ENCODE data around the gene ITGA6. TPM values are rescaled to one million over a fixed set of nuclear protein-coding genes. Genes with fewer than 3 reads are reported as not detected.

Gene ITGA6
- total RNA-seq, 4 donors from 2014 or later = 254 to 586 (median 471) TPM

DNA sequence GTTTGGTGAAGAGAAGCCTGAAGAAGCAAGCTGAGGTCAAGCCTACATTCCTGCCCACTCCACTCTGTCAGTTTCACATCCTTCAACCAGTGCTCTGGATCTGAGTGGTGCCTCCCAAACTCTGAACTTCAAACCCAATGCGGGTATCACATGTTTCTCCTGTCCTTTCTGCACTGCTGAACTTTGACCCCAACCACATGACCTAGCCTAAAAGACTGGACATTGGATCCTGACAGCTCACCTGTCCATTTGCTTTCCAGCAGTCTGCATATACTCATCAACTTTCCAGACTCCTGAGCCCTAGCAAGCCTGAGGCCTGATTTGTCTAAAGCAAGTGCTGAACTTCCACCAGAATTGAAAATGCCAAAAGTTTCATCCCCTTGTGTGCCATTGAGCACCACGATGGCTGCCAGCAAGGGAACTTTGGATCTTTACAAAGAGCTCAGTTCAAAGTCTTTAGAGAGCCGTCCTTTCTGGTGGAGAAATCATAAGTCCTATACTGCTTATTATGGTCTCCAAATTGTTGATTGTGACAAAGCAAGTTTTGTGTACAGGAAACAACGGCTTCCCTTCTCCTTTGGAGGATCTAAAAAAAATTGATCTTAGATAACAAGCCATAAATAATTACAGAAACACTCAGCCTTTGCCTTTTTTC lies 37.6 kb upstream of the ITGA6 start:
- Histone ChIP-seq H3K27me3 (no peaks in the 10 kb centered on the region), H3K36me3 (no peaks in the 10 kb centered on the region), H3K9me3 (no peaks in the 10 kb centered on the region), H3K4me3 (no peak overlapping the region), H3K4me1 (peaks cover 0 to 22% (median 14%) of the 10 kb centered on the region in 4 donors), H3K27ac (peak overlapping the region in 1 of 4 donors; percentile 34)
- TF ChIP-seq EP300 (IDR thresholded peaks at IDR 0.05) (no peak), POLR2A (IDR thresholded peaks at IDR 0.05) (no peak)
- 38 to 51% methylated on average over 4 of the region's 4 CpGs for WGBS, 2 donors
- DNase-seq (ENCODE audit: low spot score in 2 of 2) = no peak

DNA sequence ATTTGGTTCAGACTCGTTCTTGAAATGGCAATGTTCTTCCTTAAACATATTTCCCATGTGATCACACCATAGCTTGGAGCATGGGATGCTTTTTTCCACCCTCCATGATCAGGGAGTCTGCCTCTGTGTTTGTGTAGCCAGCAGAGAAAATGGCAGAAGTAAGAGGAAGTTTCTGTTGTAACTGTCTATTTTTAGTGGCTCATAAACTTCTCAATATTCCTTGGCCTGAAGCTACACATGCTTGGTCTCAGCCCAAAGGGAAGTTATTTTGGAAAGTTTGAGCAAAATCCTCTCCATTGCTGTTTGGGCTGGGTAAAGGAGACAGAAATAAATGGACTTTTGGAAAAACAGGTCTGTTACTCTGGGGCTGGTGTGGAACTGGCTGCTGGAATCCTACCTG lies 33.4 kb upstream of the ITGA6 start:
- WGBS, 2 donors = 55 to 69% methylated on average over 1 of the region's 1 CpG
- TF ChIP-seq, protein P1, sequence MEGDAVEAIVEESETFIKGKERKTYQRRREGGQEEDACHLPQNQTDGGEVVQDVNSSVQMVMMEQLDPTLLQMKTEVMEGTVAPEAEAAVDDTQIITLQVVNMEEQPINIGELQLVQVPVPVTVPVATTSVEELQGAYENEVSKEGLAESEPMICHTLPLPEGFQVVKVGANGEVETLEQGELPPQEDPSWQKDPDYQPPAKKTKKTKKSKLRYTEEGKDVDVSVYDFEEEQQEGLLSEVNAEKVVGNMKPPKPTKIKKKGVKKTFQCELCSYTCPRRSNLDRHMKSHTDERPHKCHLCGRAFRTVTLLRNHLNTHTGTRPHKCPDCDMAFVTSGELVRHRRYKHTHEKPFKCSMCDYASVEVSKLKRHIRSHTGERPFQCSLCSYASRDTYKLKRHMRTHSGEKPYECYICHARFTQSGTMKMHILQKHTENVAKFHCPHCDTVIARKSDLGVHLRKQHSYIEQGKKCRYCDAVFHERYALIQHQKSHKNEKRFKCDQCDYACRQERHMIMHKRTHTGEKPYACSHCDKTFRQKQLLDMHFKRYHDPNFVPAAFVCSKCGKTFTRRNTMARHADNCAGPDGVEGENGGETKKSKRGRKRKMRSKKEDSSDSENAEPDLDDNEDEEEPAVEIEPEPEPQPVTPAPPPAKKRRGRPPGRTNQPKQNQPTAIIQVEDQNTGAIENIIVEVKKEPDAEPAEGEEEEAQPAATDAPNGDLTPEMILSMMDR (IDR thresholded peaks at IDR 0.05) = no peak
- peak in 1 of 2 donors; percentile 19 for TF ChIP-seq EP300 (IDR thresholded peaks at IDR 0.05)
- no peak for TF ChIP-seq POLR2A (IDR thresholded peaks at IDR 0.05)
- no peak overlapping the region for H3K4me3 ChIP-seq
- peaks cover 0 to 58% (median 28%) of the 10 kb centered on the region in 4 donors for H3K4me1 ChIP-seq
- peak overlapping the region in 2 of 4 donors; percentile 66 to 79 for H3K27ac ChIP-seq
- no peaks in the 10 kb centered on the region for H3K36me3 ChIP-seq
- no peaks in the 10 kb centered on the region for H3K9me3 ChIP-seq
- DNase-seq (ENCODE audit: low spot score in 2 of 2) = no peak
- H3K27me3 ChIP-seq = no peaks in the 10 kb centered on the region

GRCh38 chr2:172395503-172395902 lies 31.9 kb upstream of the ITGA6 start:
- Histone ChIP-seq H3K36me3 (no peaks in the 10 kb centered on the region), H3K27ac (peak overlapping the region in 2 of 4 donors; percentile 71 to 75), H3K4me1 (peaks cover 0 to 52% (median 28%) of the 10 kb centered on the region in 4 donors), H3K4me3 (no peak overlapping the region), H3K27me3 (no peaks in the 10 kb centered on the region), H3K9me3 (no peaks in the 10 kb centered on the region)
- 62 to 83% methylated on average over 3 of the region's 3 CpGs for WGBS, 2 donors
- DNase-seq (ENCODE audit: low spot score in 2 of 2) = no peak
- TF ChIP-seq EP300 (IDR thresholded peaks at IDR 0.05) (no peak), POLR2A (IDR thresholded peaks at IDR 0.05) (no peak)
- TF ChIP-seq, protein P1 (IDR thresholded peaks at IDR 0.05) = no peak

DNA sequence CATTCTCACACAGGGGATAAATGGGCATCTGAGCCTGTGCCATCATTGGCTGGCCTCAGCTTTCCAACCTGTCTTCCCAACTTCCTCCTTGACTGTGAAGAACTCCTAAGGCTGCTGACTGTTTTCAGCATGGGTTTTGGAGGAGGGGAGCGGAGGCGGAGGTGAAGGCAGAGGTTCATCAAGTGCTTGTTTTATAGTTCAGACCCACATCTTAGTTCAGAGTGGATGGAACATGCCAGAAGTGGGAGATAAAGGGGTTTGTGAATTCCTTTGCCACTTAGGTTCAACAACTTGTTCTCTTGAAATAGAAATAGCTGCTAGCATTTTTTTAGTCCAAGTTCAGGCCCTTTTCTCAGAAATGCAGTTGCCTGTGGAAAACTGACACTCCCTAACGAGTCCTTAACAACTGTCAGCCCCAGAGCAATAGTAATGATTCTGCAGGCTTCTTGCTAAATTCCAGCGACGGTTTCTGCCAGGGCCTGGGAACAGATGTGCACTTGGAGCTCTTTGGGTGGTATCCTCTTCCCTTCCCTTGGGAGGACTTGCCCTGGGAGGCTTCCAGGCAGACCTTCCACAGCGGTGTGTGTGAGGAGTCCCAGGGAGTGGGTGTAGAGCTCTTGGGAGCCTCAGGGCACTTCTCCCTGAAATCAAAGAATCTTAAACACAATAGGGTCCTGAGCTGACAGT lies 30.1 kb upstream of the ITGA6 start:
- TF ChIP-seq, protein P1 (IDR thresholded peaks at IDR 0.05) = no peak
- peak in 1 of 2 donors; percentile 26 for TF ChIP-seq EP300 (IDR thresholded peaks at IDR 0.05)
- peak overlapping the region in 2 of 4 donors; percentile 71 to 75 for H3K27ac ChIP-seq
- H3K27me3 ChIP-seq = no peaks in the 10 kb centered on the region
- no peaks in the 10 kb centered on the region for H3K36me3 ChIP-seq
- H3K9me3 ChIP-seq = no peaks in the 10 kb centered on the region
- H3K4me3 ChIP-seq = no peak overlapping the region
- 52 to 54% methylated on average over 6 of the region's 6 CpGs for WGBS, 2 donors
- H3K4me1 ChIP-seq = peaks cover 0 to 55% (median 31%) of the 10 kb centered on the region in 4 donors
- no peak for DNase-seq (ENCODE audit: low spot score in 2 of 2)

DNA sequence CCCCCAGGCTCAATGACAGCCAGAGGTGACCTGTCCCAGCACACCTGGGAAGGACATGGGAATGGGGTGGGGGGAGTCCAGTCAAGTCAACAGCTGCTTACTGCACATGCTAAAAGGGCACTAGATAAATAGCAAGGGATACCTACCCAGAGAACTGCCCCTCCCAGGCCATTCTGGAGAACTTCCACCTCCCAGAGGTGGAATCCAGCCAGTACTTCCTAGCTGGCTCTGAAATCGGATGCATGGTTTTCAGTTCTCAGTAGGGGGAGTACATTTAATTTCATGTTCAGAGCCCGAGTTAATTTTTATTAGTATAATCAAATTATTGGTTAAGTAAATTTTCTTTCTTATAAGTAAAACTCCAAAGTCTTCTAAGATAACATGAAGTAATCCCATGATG lies 28.9 kb upstream of the ITGA6 start:
- H3K36me3 ChIP-seq = no peaks in the 10 kb centered on the region
- WGBS, 2 donors = 58 to 61% methylated on average over 2 of the region's 2 CpGs
- TF ChIP-seq EP300 (IDR thresholded peaks at IDR 0.05) (no peak), POLR2A (IDR thresholded peaks at IDR 0.05) (no peak)
- TF ChIP-seq, protein P1 (IDR thresholded peaks at IDR 0.05) = no peak
- no peaks in the 10 kb centered on the region for H3K9me3 ChIP-seq
- no peaks in the 10 kb centered on the region for H3K27me3 ChIP-seq
- H3K4me3 ChIP-seq = no peak overlapping the region
- H3K27ac ChIP-seq = peak overlapping the region in 2 of 4 donors; percentile 61 to 75
- DNase-seq (ENCODE audit: low spot score in 2 of 2) = no peak
- peaks cover 0 to 57% (median 28%) of the 10 kb centered on the region in 4 donors for H3K4me1 ChIP-seq
